Left lung (tissue), 10 donors: ENCODE results near the gene RFTN1. TPM values are rescaled to one million over a fixed set of nuclear protein-coding genes. Genes with fewer than 3 reads are reported as not detected.

Experiments
- ATAC-seq: fragments of 200-7000 bp; cut with Tn5 transposase; one replicate; pipeline ENCODE4 v1.9.1; 2020; ENCODE audit warnings: moderate library complexity
- DNase-seq, 4 donors: peaks; one replicate each; pipeline ENCODE4 v3.0.0-alpha.2; 2013 to 2020
- H3K27ac ChIP-seq, 2 donors: fragments of 200-600 bp; sonication (generic) in 1 of 2; one replicate each; pipeline versions ENCODE4 v1.5.0 to v1.8.0; 2020 to 2021
- H3K27me3 ChIP-seq, 2 donors: fragments of 200-600 bp; sonication (generic) in 1 of 2; one replicate each; pipeline versions ENCODE4 v1.5.0 to v1.8.0; 2020 to 2021
- H3K36me3 ChIP-seq, 2 donors: fragments of 200-600 bp; sonication (generic) in 1 of 2; one replicate each; pipeline versions ENCODE4 v1.5.0 to v1.8.0; 2020 to 2021
- H3K4me1 ChIP-seq, 2 donors: fragments of 200-600 bp; one replicate each; pipeline ENCODE4 v1.8.0; 2021
- H3K4me3 ChIP-seq, 2 donors: fragments of 200-600 bp; sonication (generic) in 1 of 2; one replicate each; pipeline versions ENCODE4 v1.5.0 to v1.8.0; 2020 to 2021; ENCODE audit warnings: mild to moderate bottlenecking in 1 of 2
- H3K9me3 ChIP-seq, 2 donors: fragments of 200-600 bp; sonication (generic) in 1 of 2; one replicate each; pipeline versions ENCODE4 v1.5.0 to v1.8.0; 2020 to 2021
- intact Hi-C, 2 donors: fragments of 100-400 bp; cut with DNase I; formaldehyde crosslinking; loops; one replicate each; pipeline versions ENCODE4 v1.11.2 to v1.14.2; 2022
- polyA plus RNA-seq, 6 donors: library from polyadenylated mRNA; unstranded; fragments of 120-200 nt; gene quantifications; one replicate each; pipeline ENCODE4 v1.2.1, GENCODE V29; 2013; ENCODE audit not compliant: insufficient read length in 6 of 6
- total RNA-seq, 2 donors: library from RNA; stranded (reverse); fragmentation: NEBNext Ultra II Directional; extraction: Animal tissue kit (Norgen Biotek cat#: 25700); gene quantifications; one replicate each; pipeline ENCODE4 v1.2.1, GENCODE V29; 2021
- TF ChIP-seq, protein P1 (sequence below), 2 donors: fragments of 200-600 bp; sonication (generic) in 1 of 2; IDR thresholded peaks; one replicate each; pipeline versions ENCODE4 v1.5.0 to v1.8.0; 2021; ENCODE audit warnings: antibody characterized with exemption in 2 of 2
- donor health status: DM: no; HTN: yes; CAD: no.
- donor health status: DM: no; HTN: no; CAD: no.

Gene RFTN1
- total and polyA plus RNA-seq, 8 donors = 47.2 to 85.1 (median 67.6) TPM

DNA sequence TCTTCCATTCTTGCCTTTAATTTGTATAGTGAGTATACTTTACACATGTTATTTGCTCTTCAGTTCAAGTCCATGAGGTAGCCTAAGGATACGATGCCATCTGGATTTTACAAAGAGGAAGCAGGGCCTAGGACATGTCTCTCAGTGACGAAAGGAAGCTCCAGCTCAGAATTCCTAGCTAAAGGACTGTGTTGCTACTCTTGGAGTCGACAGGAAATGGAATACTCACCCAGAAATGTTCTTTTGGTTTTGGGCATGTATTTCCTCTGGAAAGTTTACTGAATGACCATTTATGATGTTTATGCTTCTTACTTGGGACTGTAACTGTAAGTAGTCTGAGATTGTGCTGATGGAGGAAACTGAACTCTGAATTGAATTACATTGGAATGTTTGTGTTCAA, 236.0 kb downstream of the RFTN1 start:
- TF ChIP-seq, protein P1, sequence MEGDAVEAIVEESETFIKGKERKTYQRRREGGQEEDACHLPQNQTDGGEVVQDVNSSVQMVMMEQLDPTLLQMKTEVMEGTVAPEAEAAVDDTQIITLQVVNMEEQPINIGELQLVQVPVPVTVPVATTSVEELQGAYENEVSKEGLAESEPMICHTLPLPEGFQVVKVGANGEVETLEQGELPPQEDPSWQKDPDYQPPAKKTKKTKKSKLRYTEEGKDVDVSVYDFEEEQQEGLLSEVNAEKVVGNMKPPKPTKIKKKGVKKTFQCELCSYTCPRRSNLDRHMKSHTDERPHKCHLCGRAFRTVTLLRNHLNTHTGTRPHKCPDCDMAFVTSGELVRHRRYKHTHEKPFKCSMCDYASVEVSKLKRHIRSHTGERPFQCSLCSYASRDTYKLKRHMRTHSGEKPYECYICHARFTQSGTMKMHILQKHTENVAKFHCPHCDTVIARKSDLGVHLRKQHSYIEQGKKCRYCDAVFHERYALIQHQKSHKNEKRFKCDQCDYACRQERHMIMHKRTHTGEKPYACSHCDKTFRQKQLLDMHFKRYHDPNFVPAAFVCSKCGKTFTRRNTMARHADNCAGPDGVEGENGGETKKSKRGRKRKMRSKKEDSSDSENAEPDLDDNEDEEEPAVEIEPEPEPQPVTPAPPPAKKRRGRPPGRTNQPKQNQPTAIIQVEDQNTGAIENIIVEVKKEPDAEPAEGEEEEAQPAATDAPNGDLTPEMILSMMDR (IDR thresholded peaks at IDR 0.05) = no peak
- H3K4me3 ChIP-seq = no peak overlapping the region
- H3K4me1 ChIP-seq = no peaks in the 10 kb centered on the region
- no peak overlapping the region for H3K27ac ChIP-seq
- ATAC-seq = no peak
- H3K9me3 ChIP-seq = no peaks in the 10 kb centered on the region
- H3K27me3 ChIP-seq = no peaks in the 10 kb centered on the region
- H3K36me3 ChIP-seq = peaks cover 0 to 19% of the 10 kb centered on the region in 2 donors
- DNase-seq = no peak
- intact Hi-C loops = no loop called here

DNA sequence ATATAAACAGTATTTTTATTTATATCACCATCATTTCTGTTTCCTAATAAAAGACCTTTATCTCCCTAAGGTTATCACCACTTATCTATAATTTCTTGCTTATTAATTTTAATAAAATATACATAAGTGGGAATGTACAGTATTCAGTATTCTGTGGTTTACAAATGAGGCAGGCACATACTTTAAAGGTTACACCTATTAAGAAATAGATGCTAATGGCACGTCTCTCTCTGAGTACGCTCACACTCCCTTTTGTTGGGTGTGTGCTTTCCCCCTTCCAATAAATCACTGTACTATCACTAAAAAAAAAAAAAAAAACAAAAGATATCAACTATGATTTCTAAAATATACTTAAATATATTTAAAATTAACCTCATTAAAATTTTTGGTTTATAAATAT, 239.6 kb downstream of the RFTN1 start:
- DNase-seq = no peak
- H3K9me3 ChIP-seq = no peaks in the 10 kb centered on the region
- no peaks in the 10 kb centered on the region for H3K27me3 ChIP-seq

DNA sequence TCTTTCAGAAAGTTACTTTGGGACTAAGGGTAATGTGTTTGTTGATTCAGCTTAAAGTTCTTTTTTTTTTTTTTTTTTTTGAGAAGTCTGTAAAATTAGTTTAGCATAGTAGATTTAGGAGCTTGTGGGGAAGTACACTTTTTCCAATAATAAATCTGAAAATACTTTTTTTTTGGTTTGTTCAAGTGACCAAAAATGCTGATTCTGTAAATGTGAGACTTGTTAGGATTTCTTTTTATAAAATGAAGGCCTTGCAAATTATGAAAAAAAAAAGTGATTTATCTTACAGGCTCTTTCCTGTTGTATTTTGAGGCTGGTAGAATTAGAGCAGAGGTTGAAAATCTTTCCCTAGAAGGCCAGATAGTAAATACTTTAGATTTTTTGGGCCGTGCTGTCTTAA, 240.9 kb downstream of the RFTN1 start:
- no peaks in the 10 kb centered on the region for H3K27me3 ChIP-seq
- ATAC-seq = no peak
- TF ChIP-seq, protein P1 (IDR thresholded peaks at IDR 0.05) = no peak
- H3K27ac ChIP-seq = no peak overlapping the region
- DNase-seq = no peak
- H3K9me3 ChIP-seq = no peaks in the 10 kb centered on the region
- intact Hi-C loops = no loop called here
- H3K36me3 ChIP-seq = peaks cover 0 to 38% of the 10 kb centered on the region in 2 donors
- H3K4me3 ChIP-seq = no peak overlapping the region
- H3K4me1 ChIP-seq = peaks cover 0 to 5% of the 10 kb centered on the region in 2 donors

More for the DNA sequence above, 239.6 kb downstream of the RFTN1 start:
- intact Hi-C loops = no loop called here
- TF ChIP-seq, protein P1 (IDR thresholded peaks at IDR 0.05) = no peak
- Histone ChIP-seq H3K27ac (no peak overlapping the region), H3K4me1 (no peaks in the 10 kb centered on the region), H3K36me3 (peaks cover 0 to 44% of the 10 kb centered on the region in 2 donors), H3K4me3 (no peak overlapping the region)
- no peak for ATAC-seq

DNA sequence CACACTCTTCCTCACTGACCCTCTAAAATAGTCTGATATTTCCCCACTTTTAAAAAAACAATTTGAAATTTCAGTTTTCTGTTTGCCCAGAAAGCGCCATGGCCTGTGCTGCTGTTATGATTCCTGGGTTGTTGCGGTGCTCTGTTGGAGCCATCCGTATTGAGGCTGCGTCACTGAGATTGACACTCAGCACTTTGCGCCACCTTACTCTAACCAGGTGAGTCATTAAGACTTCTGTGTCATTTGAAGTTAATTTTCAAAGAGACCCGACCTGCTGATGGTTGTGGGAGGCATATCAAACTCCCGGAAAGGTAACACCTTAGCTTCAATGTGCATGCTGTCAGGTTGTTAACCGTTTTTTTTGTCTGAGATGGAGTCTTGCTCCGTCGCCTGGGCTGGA, 242.6 kb downstream of the RFTN1 start:
- H3K9me3 ChIP-seq = no peaks in the 10 kb centered on the region
- intact Hi-C loops = no loop called here
- H3K4me1 ChIP-seq = peaks cover 4 to 16% of the 10 kb centered on the region in 2 donors
- no peak for ATAC-seq
- peaks cover 0 to 33% of the 10 kb centered on the region in 2 donors for H3K36me3 ChIP-seq
- no peak overlapping the region for H3K4me3 ChIP-seq
- TF ChIP-seq, protein P1 (IDR thresholded peaks at IDR 0.05) = no peak
- H3K27me3 ChIP-seq = no peaks in the 10 kb centered on the region
- H3K27ac ChIP-seq = no peak overlapping the region
- DNase-seq = no peak

DNA sequence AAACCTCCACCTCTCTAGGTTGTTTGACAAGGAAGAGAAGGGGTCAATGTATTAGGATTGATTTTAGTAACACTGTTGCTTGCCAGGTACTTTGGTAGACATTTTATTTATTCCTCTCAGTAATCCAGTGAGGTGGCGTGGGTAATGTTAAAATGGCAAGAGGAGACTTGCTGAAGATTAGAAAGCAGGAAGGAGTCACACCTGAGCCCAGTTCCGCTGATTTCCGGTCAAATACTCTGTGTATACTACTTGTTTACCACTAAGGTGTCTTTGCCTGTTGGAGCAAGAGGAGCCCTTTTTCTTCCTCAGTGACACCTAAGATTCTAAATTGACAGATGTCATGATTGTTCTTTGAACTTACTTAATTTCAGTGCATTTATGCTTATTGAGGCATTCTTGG, 246.8 kb downstream of the RFTN1 start:
- H3K27me3 ChIP-seq = no peaks in the 10 kb centered on the region
- peaks cover 16 to 49% of the 10 kb centered on the region in 2 donors for H3K4me1 ChIP-seq
- H3K4me3 ChIP-seq = no peak overlapping the region
- H3K27ac ChIP-seq = no peak overlapping the region
- no peaks in the 10 kb centered on the region for H3K9me3 ChIP-seq
- intact Hi-C loops = no loop called here
- H3K36me3 ChIP-seq = peaks cover 0 to 23% of the 10 kb centered on the region in 2 donors
- TF ChIP-seq, protein P1 (IDR thresholded peaks at IDR 0.05) = no peak
- no peak for DNase-seq
- ATAC-seq = no peak

Other genes starting within 250 kb of the RFTN1 start
- 10 to 100 TPM; 21.9 to 30.4 TPM for gene DPH3, start 248.8 kb downstream of the RFTN1 start, total RNA-seq
- 10 to 100 TPM; 15.4 to 21.8 (median 18.4) TPM for gene DPH3, start 248.8 kb downstream of the RFTN1 start, polyA plus RNA-seq
- 10 to 100 TPM in 1 of 2 donors, 1 to 10 TPM in 1; 8.4 to 14.3 TPM for gene OXNAD1, start 248.5 kb downstream of the RFTN1 start, total RNA-seq
- 10 to 100 TPM; 10.9 to 13.5 (median 11.9) TPM for gene OXNAD1, start 248.5 kb downstream of the RFTN1 start, polyA plus RNA-seq
- gene DAZL, start 91.7 kb upstream of the RFTN1 start, total RNA-seq = not detected
- not detected for gene DAZL, start 91.7 kb upstream of the RFTN1 start, polyA plus RNA-seq